Measurements from ENCODE around the gene TMEM139.

TMEM139 gene

GRCh38 chr7:143243614-143244013, 41.1 kb upstream of the TMEM139 start:
- H3K27ac ChIP-seq (ENCODE audit: low read length) = no peak overlapping the region
- no peaks in the 10 kb centered on the region for H3K9me3 ChIP-seq (ENCODE audit: insufficient read depth, low read length, severe bottlenecking)
- no peak overlapping the region for H3K4me2 ChIP-seq (ENCODE audit: insufficient read depth, low read length)
- no peaks in the 10 kb centered on the region for H3K4me1 ChIP-seq (ENCODE audit: insufficient read depth, low read length)
- TF ChIP-seq EZH2 (IDR thresholded peaks at IDR 0.05; ENCODE audit: borderline replicate concordance, low read depth, low read length, severe bottlenecking) = no peak
- no peak for TF ChIP-seq CTCF (IDR thresholded peaks at IDR 0.05; ENCODE audit: borderline replicate concordance, extremely low read depth, low read length, poor library complexity, severe bottlenecking)
- DNase-seq = no peak
- ATAC-seq (ENCODE audit: insufficient read depth, low read depth) = no peak
- H3K79me2 ChIP-seq (ENCODE audit: insufficient read depth, low read length) = no peaks in the 10 kb centered on the region
- H3K9ac ChIP-seq (ENCODE audit: low read depth, low read length) = no peak overlapping the region
- H3K27me3 ChIP-seq (ENCODE audit: insufficient read depth, low read length, poor library complexity) = no peaks in the 10 kb centered on the region
- H3K36me3 ChIP-seq (ENCODE audit: insufficient read depth, low read length) = no peaks in the 10 kb centered on the region
- no peak overlapping the region for H2AFZ ChIP-seq (ENCODE audit: low read depth, low read length)
- no peak overlapping the region for H3K4me3 ChIP-seq (ENCODE audit: low read depth in 1 of 2, low read length in 2 of 2)
- no peaks in the 10 kb centered on the region for H4K20me1 ChIP-seq (ENCODE audit: insufficient read depth, low read length)

- TF ChIP-seq EZH2 (IDR thresholded peaks at IDR 0.05; ENCODE audit: borderline replicate concordance, low read depth, low read length, severe bottlenecking) = no peak
- no peak overlapping the region for H2AFZ ChIP-seq (ENCODE audit: low read depth, low read length)
- no peaks in the 10 kb centered on the region for H3K36me3 ChIP-seq (ENCODE audit: insufficient read depth, low read length)
- 0 out of 2 replicates have a peak, but pooled peaks cover 4% of the 10 kb centered on the region for H3K4me1 ChIP-seq (ENCODE audit: insufficient read depth, low read length)
- no peaks in the 10 kb centered on the region for H3K27me3 ChIP-seq (ENCODE audit: insufficient read depth, low read length, poor library complexity)
- H3K4me2 ChIP-seq (ENCODE audit: insufficient read depth, low read length) = no peak overlapping the region
- H3K27ac ChIP-seq (ENCODE audit: low read length) = no peak overlapping the region
- no peaks in the 10 kb centered on the region for H3K9me3 ChIP-seq (ENCODE audit: insufficient read depth, low read length, severe bottlenecking)
- no peak overlapping the region for H3K9ac ChIP-seq (ENCODE audit: low read depth, low read length)
- no peaks in the 10 kb centered on the region for H4K20me1 ChIP-seq (ENCODE audit: insufficient read depth, low read length)
- DNase-seq (no peak), ATAC-seq (ENCODE audit: insufficient read depth, low read depth) (no peak)
- H3K79me2 ChIP-seq (ENCODE audit: insufficient read depth, low read length) = no peaks in the 10 kb centered on the region
- no peak overlapping the region for H3K4me3 ChIP-seq (ENCODE audit: low read depth in 1 of 2, low read length in 2 of 2)
Observed at GRCh38 chr7:143244321-143244720, 40.4 kb upstream of the TMEM139 start.

GRCh38 chr7:143245123-143245522, 39.6 kb upstream of the TMEM139 start:
- Histone ChIP-seq H3K27me3 (ENCODE audit: insufficient read depth, low read length, poor library complexity) (no peaks in the 10 kb centered on the region), H3K4me1 (ENCODE audit: insufficient read depth, low read length) (peaks cover 11% of the 10 kb centered on the region), H3K4me3 (ENCODE audit: low read depth in 1 of 2, low read length in 2 of 2) (no peak overlapping the region), H4K20me1 (ENCODE audit: insufficient read depth, low read length) (no peaks in the 10 kb centered on the region), H2AFZ (ENCODE audit: low read depth, low read length) (no peak overlapping the region), H3K4me2 (ENCODE audit: insufficient read depth, low read length) (no peak overlapping the region), H3K36me3 (ENCODE audit: insufficient read depth, low read length) (no peaks in the 10 kb centered on the region), H3K79me2 (ENCODE audit: insufficient read depth, low read length) (no peaks in the 10 kb centered on the region), H3K9ac (ENCODE audit: low read depth, low read length) (no peak overlapping the region), H3K27ac (ENCODE audit: low read length) (no peak overlapping the region), H3K9me3 (ENCODE audit: insufficient read depth, low read length, severe bottlenecking) (no peaks in the 10 kb centered on the region)
- no peak for DNase-seq
- ATAC-seq (ENCODE audit: insufficient read depth, low read depth) = no peak
- TF ChIP-seq EZH2 (IDR thresholded peaks at IDR 0.05; ENCODE audit: borderline replicate concordance, low read depth, low read length, severe bottlenecking) = no peak
- TF ChIP-seq CTCF (IDR thresholded peaks at IDR 0.05; ENCODE audit: borderline replicate concordance, extremely low read depth, low read length, poor library complexity, severe bottlenecking) = no peak

- Histone ChIP-seq H2AFZ (ENCODE audit: low read depth, low read length) (no peak overlapping the region), H3K36me3 (ENCODE audit: insufficient read depth, low read length) (no peaks in the 10 kb centered on the region), H3K79me2 (ENCODE audit: insufficient read depth, low read length) (no peaks in the 10 kb centered on the region), H4K20me1 (ENCODE audit: insufficient read depth, low read length) (no peaks in the 10 kb centered on the region), H3K4me1 (ENCODE audit: insufficient read depth, low read length) (peaks cover 33% of the 10 kb centered on the region), H3K27me3 (ENCODE audit: insufficient read depth, low read length, poor library complexity) (no peaks in the 10 kb centered on the region), H3K4me2 (ENCODE audit: insufficient read depth, low read length) (no peak overlapping the region), H3K9ac (ENCODE audit: low read depth, low read length) (no peak overlapping the region), H3K4me3 (ENCODE audit: low read depth in 1 of 2, low read length in 2 of 2) (no peak overlapping the region), H3K27ac (ENCODE audit: low read length) (no peak overlapping the region), H3K9me3 (ENCODE audit: insufficient read depth, low read length, severe bottlenecking) (no peaks in the 10 kb centered on the region)
- TF ChIP-seq EZH2 (IDR thresholded peaks at IDR 0.05; ENCODE audit: borderline replicate concordance, low read depth, low read length, severe bottlenecking) = no peak
- TF ChIP-seq CTCF (IDR thresholded peaks at IDR 0.05; ENCODE audit: borderline replicate concordance, extremely low read depth, low read length, poor library complexity, severe bottlenecking) = no peak
- ATAC-seq (ENCODE audit: insufficient read depth, low read depth) (no peak), DNase-seq (no peak)
Observed at GRCh38 chr7:143247372-143247771, 37.4 kb upstream of the TMEM139 start.
